Neural progenitor cell (in vitro differentiated cells): ENCODE results near the gene CHMP1B.

ENCODE experiments used
- EZH2 ChIP-seq: fragments of 200-600 bp; sonication (generic); IDR thresholded peaks from 2 replicates; pipeline ENCODE4 v1.6.1; 2017; ENCODE audit warnings: antibody characterized with exemption, mild to moderate bottlenecking, moderate library complexity
- TF ChIP-seq, protein P1 (sequence below): fragments of 200-600 bp; sonication (generic); IDR thresholded peaks from 2 replicates; pipeline ENCODE4 v1.5.1; 2017; ENCODE audit warnings: antibody characterized with exemption, mild to moderate bottlenecking

DNA sequence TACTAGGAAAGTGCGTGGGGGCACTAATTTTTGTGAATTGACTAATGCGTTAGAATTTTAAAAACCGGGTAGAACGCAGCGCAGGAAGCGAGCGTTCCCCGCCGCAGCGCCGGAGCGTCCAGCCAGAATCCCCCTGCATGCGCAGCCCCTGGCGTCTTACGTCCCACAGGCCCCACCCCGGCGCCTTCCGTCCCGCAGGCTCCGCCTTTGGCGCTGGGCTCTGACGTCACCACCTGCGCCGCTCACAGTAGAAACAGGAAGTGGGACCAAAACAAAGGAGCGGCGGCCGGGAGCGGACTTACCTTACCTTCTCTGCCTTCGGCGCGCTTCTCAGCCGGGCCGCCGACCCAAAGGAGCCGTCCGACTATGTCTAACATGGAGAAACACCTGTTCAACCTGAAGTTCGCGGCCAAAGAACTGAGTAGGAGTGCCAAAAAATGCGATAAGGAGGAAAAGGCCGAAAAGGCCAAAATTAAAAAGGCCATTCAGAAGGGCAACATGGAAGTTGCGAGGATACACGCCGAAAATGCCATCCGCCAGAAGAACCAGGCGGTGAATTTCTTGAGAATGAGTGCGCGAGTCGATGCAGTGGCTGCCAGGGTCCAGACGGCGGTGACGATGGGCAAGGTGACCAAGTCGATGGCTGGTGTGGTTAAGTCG lies at the start of gene CHMP1B:
- TF ChIP-seq, protein P1, sequence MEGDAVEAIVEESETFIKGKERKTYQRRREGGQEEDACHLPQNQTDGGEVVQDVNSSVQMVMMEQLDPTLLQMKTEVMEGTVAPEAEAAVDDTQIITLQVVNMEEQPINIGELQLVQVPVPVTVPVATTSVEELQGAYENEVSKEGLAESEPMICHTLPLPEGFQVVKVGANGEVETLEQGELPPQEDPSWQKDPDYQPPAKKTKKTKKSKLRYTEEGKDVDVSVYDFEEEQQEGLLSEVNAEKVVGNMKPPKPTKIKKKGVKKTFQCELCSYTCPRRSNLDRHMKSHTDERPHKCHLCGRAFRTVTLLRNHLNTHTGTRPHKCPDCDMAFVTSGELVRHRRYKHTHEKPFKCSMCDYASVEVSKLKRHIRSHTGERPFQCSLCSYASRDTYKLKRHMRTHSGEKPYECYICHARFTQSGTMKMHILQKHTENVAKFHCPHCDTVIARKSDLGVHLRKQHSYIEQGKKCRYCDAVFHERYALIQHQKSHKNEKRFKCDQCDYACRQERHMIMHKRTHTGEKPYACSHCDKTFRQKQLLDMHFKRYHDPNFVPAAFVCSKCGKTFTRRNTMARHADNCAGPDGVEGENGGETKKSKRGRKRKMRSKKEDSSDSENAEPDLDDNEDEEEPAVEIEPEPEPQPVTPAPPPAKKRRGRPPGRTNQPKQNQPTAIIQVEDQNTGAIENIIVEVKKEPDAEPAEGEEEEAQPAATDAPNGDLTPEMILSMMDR = no peak
- TF ChIP-seq EZH2 = no peak
